Fibroblast of mammary gland (primary cell): ENCODE results near the gene STARD3.

Source experiments
- DNase-seq: peaks from one replicate; pipeline ENCODE4 v3.0.0-alpha.2; 2010; ENCODE audit warnings: low read depth
- H3K4me3 ChIP-seq: 2 replicates; pipeline ENCODE4 v1.5.1; 2011; ENCODE audit warnings: low read depth, mild to moderate bottlenecking, low read length, moderate library complexity; ENCODE audit not compliant: control insufficient read depth
- CTCF ChIP-seq: conservative IDR thresholded peaks from 2 replicates; pipeline ENCODE4 v1.5.1; 2011; ENCODE audit warnings: low read depth, low read length, inconsistent platforms; ENCODE audit not compliant: control insufficient read depth, insufficient read depth

The STARD3 gene

GRCh38 chr17:39672522-39673334, 35.8 kb downstream of the STARD3 start:
- DNase-seq = no peak
- no peak overlapping the region for H3K4me3 ChIP-seq
- TF ChIP-seq CTCF = no peak

GRCh38 chr17:39673335-39674081, 36.6 kb downstream of the STARD3 start:
- no peak for DNase-seq
- no peak for TF ChIP-seq CTCF
- no peak overlapping the region for H3K4me3 ChIP-seq

GRCh38 chr17:39674179-39674578, 37.2 kb downstream of the STARD3 start:
- no peak for DNase-seq
- TF ChIP-seq CTCF = no peak
- no peak overlapping the region for H3K4me3 ChIP-seq

GRCh38 chr17:39674702-39675389, 37.9 kb downstream of the STARD3 start:
- H3K4me3 ChIP-seq = no peak overlapping the region
- peak; percentile 34 for DNase-seq
- no peak for TF ChIP-seq CTCF

- H3K4me3 ChIP-seq = no peak overlapping the region
- no peak for TF ChIP-seq CTCF
- no peak for DNase-seq
These were observed 38.6 kb downstream of the STARD3 start for GRCh38 chr17:39675390-39676082.

GRCh38 chr17:39676198-39676819, 39.4 kb downstream of the STARD3 start:
- DNase-seq = no peak
- no peak overlapping the region for H3K4me3 ChIP-seq
- TF ChIP-seq CTCF = no peak
